Lower leg skin (tissue), 3 donors: ENCODE data around the gene OR8D1.

Experiments used
- POLR2A ChIP-seq, 2 donors: fragments of 450-650 bp; IDR thresholded peaks; one replicate each; pipeline ENCODE4 v1.6.1; 2016 to 2017; ENCODE audit warnings: antibody characterized with exemption in 2 of 2, mild to moderate bottlenecking in 1 of 2, moderate library complexity in 1 of 2
- TF ChIP-seq, protein P1 (sequence below), 3 donors: fragments of 450-650 bp; IDR thresholded peaks; one replicate each; pipeline ENCODE4 v1.5.1; 2016; ENCODE audit warnings: antibody characterized with exemption in 3 of 3, mild to moderate bottlenecking in 3 of 3, moderate library complexity in 2 of 3

DNA sequence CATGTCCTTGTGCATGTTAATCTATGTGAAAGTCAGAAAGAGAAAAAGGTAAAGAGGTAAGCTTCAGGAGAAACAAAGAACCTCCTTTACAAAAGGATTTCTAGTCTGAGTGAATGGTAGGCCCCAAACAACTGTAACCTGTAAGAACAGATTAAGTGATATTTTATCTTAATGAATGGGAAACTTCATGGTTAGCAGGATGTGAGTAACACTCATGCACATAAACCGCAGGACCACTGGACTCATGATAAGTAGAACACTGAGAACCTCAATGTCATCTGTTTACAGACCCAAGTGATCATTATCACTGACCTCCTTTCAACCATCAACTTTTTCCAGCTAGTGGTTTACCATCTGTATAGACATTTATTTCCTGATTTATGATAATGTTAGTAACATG, 37.7 kb downstream of the OR8D1 start:
- TF ChIP-seq POLR2A (IDR thresholded peaks at IDR 0.05): no peak
- TF ChIP-seq, protein P1, sequence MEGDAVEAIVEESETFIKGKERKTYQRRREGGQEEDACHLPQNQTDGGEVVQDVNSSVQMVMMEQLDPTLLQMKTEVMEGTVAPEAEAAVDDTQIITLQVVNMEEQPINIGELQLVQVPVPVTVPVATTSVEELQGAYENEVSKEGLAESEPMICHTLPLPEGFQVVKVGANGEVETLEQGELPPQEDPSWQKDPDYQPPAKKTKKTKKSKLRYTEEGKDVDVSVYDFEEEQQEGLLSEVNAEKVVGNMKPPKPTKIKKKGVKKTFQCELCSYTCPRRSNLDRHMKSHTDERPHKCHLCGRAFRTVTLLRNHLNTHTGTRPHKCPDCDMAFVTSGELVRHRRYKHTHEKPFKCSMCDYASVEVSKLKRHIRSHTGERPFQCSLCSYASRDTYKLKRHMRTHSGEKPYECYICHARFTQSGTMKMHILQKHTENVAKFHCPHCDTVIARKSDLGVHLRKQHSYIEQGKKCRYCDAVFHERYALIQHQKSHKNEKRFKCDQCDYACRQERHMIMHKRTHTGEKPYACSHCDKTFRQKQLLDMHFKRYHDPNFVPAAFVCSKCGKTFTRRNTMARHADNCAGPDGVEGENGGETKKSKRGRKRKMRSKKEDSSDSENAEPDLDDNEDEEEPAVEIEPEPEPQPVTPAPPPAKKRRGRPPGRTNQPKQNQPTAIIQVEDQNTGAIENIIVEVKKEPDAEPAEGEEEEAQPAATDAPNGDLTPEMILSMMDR (IDR thresholded peaks at IDR 0.05): no peak
